Cerebellar nuclear complex (tissue), 1 donor: ENCODE data around the gene PAX8.

Experiments
- DNase-seq, 2 experiments: peaks; one replicate each; lab custom pipeline; 2025; lab: John Stamatoyannopoulos, UW

Gene PAX8

GRCh38 chr2:113183703-113184102 is 95.0 kb downstream of the PAX8 start:
- no peak for DNase-seq

- DNase-seq, result no peak
These were observed 95.5 kb downstream of the PAX8 start for GRCh38 chr2:113183264-113183663.

- DNase-seq, result no peak
These were observed 96.1 kb downstream of the PAX8 start for GRCh38 chr2:113182471-113183260.

- no peak for DNase-seq
These were observed 97.3 kb downstream of the PAX8 start for GRCh38 chr2:113181258-113182051.

- no peak for DNase-seq
These were observed 98.4 kb downstream of the PAX8 start for GRCh38 chr2:113180131-113180946.

- DNase-seq, result no peak
These were observed 99.2 kb downstream of the PAX8 start for GRCh38 chr2:113179446-113180045.

GRCh38 chr2:113178891-113179290 is 99.8 kb downstream of the PAX8 start:
- no peak for DNase-seq

- no peak for DNase-seq
These were observed 100.5 kb downstream of the PAX8 start for GRCh38 chr2:113178069-113178746.

- DNase-seq, result no peak
These were observed 101.9 kb downstream of the PAX8 start for GRCh38 chr2:113176696-113177355.

- DNase-seq, result no peak
These were observed 102.7 kb downstream of the PAX8 start for GRCh38 chr2:113175736-113176695.

- DNase-seq, result no peak
These were observed 103.6 kb downstream of the PAX8 start for GRCh38 chr2:113175042-113175628.

- no peak for DNase-seq
These were observed 104.4 kb downstream of the PAX8 start for GRCh38 chr2:113174376-113174750.

GRCh38 chr2:113173542-113174375 is 105.0 kb downstream of the PAX8 start, which contains the start of gene PSD4:
PSD4 (plus strand) TSS chr2:113173971; CDS start chr2:113182457, 8,486 bp downstream.
- DNase-seq, result no peak

GRCh38 chr2:113172721-113173541 is 105.8 kb downstream of the PAX8 start:
- no peak for DNase-seq

GRCh38 chr2:113171334-113172075 is 107.2 kb downstream of the PAX8 start:
- DNase-seq, result no peak

- DNase-seq, result no peak
These were observed 109.1 kb downstream of the PAX8 start for GRCh38 chr2:113169586-113169985.
